DMS53 treated with DMSO at 0.1 percent for 48 hours (cell line): ENCODE measurements around the gene NFATC2.
"Not testable (repeated sequence)": the region's sequence is repeated elsewhere in the genome, so short reads cannot be mapped to it uniquely, and the experiment has no call there.

Experiments used
- DNase-seq: peaks from one replicate; lab custom pipeline; 2025; ENCODE audit not compliant: unreplicated experiment; lab: John Stamatoyannopoulos, UW

The NFATC2 gene

GRCh38 chr20:51540580-51540979 is 1.9 kb downstream of the NFATC2 start:
- no peak for DNase-seq

GRCh38 chr20:51540074-51540473 is 2.4 kb downstream of the NFATC2 start:
- not testable (repeated sequence) for DNase-seq

GRCh38 chr20:51536116-51537069 is 6.1 kb downstream of the NFATC2 start:
- DNase-seq = no peak

- DNase-seq = no peak
Observed at GRCh38 chr20:51535674-51536073, 6.8 kb downstream of the NFATC2 start.

GRCh38 chr20:51535075-51535386 is 7.5 kb downstream of the NFATC2 start:
- no peak for DNase-seq

- DNase-seq = no peak
Observed at GRCh38 chr20:51533291-51534172, 9.0 kb downstream of the NFATC2 start.

- DNase-seq = no peak
Observed at GRCh38 chr20:51532577-51533191, 9.8 kb downstream of the NFATC2 start.

GRCh38 chr20:51531712-51532456 is 10.6 kb downstream of the NFATC2 start:
- no peak for DNase-seq

- no peak for DNase-seq
Observed at GRCh38 chr20:51531141-51531710, 11.3 kb downstream of the NFATC2 start.

- no peak for DNase-seq
Observed at GRCh38 chr20:51529758-51530157, 12.8 kb downstream of the NFATC2 start.

- no peak for DNase-seq
Observed at GRCh38 chr20:51529081-51529681, 13.3 kb downstream of the NFATC2 start.

GRCh38 chr20:51528263-51529027 is 14.1 kb downstream of the NFATC2 start:
- no peak for DNase-seq

- DNase-seq = no peak
Observed at GRCh38 chr20:51526754-51527153, 15.8 kb downstream of the NFATC2 start.

GRCh38 chr20:51526106-51526470 is 16.4 kb downstream of the NFATC2 start:
- no peak for DNase-seq

- no peak for DNase-seq
Observed at GRCh38 chr20:51525241-51526105, 17.0 kb downstream of the NFATC2 start.

- DNase-seq = no peak
Observed at GRCh38 chr20:51523276-51524013, 19.1 kb downstream of the NFATC2 start.

- DNase-seq = no peak
Observed at GRCh38 chr20:51522207-51522606, 20.3 kb downstream of the NFATC2 start.

GRCh38 chr20:51517839-51518238 is 24.7 kb downstream of the NFATC2 start:
- no peak for DNase-seq
